Thoracic aorta (tissue), 2 donors: ENCODE measurements around the gene PPP5C. TPM values are rescaled to one million over a fixed set of nuclear protein-coding genes. Genes with fewer than 3 reads are reported as not detected.
"Not testable (repeated sequence)": the region's sequence is repeated elsewhere in the genome, so short reads cannot be mapped to it uniquely, and the experiment has no call there.

Source experiments
- ATAC-seq: fragments of 150-250 bp; one replicate; pipeline ENCODE4 v1.8.0; 2017; ENCODE audit warnings: low read depth; ENCODE audit not compliant: insufficient number of reproducible peaks, low FRiP score
- DNase-seq: peaks from one replicate; pipeline ENCODE4 v3.0.0-alpha.2; 2020; ENCODE audit warnings: low spot score
- H3K27ac ChIP-seq, 2 donors: fragments of 200-600 bp; sonication (generic); 1 replicate in 1 of 2; 2 replicates in 1 of 2; pipeline ENCODE4 v1.5.1; 2016; ENCODE audit warnings: mild to moderate bottlenecking in 2 of 2, moderate library complexity in 2 of 2
- H3K27me3 ChIP-seq: fragments of 200-600 bp; sonication (generic); replicated peaks from 2 replicates; pipeline ENCODE4 v1.6.0; 2016; ENCODE audit warnings: mild to moderate bottlenecking; ENCODE audit not compliant: insufficient read depth
- H3K36me3 ChIP-seq: fragments of 200-600 bp; sonication (generic); one replicate; pipeline ENCODE4 v1.5.1; 2016
- H3K4me1 ChIP-seq, 2 donors: fragments of 200-600 bp; sonication (generic); 1 replicate in 1 of 2; 2 replicates in 1 of 2; pipeline versions ENCODE4 v1.5.1 to v1.6.0; 2016; ENCODE audit warnings: low read depth in 2 of 2, mild to moderate bottlenecking in 1 of 2; ENCODE audit not compliant: control insufficient read depth in 1 of 2
- H3K4me3 ChIP-seq: fragments of 200-600 bp; sonication (generic); 2 replicates; pipeline ENCODE4 v1.5.1; 2016; ENCODE audit warnings: mild to moderate bottlenecking
- H3K9me3 ChIP-seq: fragments of 200-600 bp; sonication (generic); 2 replicates; pipeline ENCODE4 v1.5.1; 2016
- CTCF ChIP-seq: fragments of 200-600 bp; sonication (generic); IDR thresholded peaks from one replicate; pipeline ENCODE4 v1.5.1; 2019; ENCODE audit warnings: antibody characterized with exemption
- total RNA-seq, 2 donors: library from RNA; depleted of rRNA; stranded (reverse); fragments of >200 nt; gene quantifications; one replicate each; pipeline versions ENCODE4 v1.1.0 to v1.2.3, GENCODE V29; 2016

The PPP5C gene
- total RNA-seq, 2 donors from 2014 or later, result 60.6 to 107 TPM

GRCh38 chr19:46321653-46322052, 25.2 kb upstream of the PPP5C start:
- no peak for ATAC-seq
- Histone ChIP-seq H3K36me3 (peaks cover 56% of the 10 kb centered on the region), H3K9me3 (peaks cover 3% of the 10 kb centered on the region), H3K27ac (no peak overlapping the region), H3K27me3 (no peaks in the 10 kb centered on the region), H3K4me1 (peaks cover 0 to 34% of the 10 kb centered on the region in 2 donors), H3K4me3 (no peak overlapping the region)
- DNase-seq, result no peak
- TF ChIP-seq CTCF, result no peak

GRCh38 chr19:46323227-46323626, 23.7 kb upstream of the PPP5C start:
- peaks cover 63% of the 10 kb centered on the region for H3K36me3 ChIP-seq

GRCh38 chr19:46324277-46324676, 22.6 kb upstream of the PPP5C start:
- H3K4me3 ChIP-seq, result no peak overlapping the region
- ATAC-seq, result no peak
- peaks cover 7% of the 10 kb centered on the region for H3K9me3 ChIP-seq
- H3K27ac ChIP-seq, result no peak overlapping the region
- no peaks in the 10 kb centered on the region for H3K27me3 ChIP-seq
- peaks cover 70% of the 10 kb centered on the region for H3K36me3 ChIP-seq
- peaks cover 0 to 18% of the 10 kb centered on the region in 2 donors for H3K4me1 ChIP-seq
- DNase-seq, result no peak
- no peak for TF ChIP-seq CTCF

More at GRCh38 chr19:46323227-46323626, 23.7 kb upstream of the PPP5C start:
- H3K27me3 ChIP-seq, H3K27ac ChIP-seq, ATAC-seq, H3K9me3 ChIP-seq, DNase-seq, H3K4me3 ChIP-seq: not testable (repeated sequence)
- H3K4me1 ChIP-seq, result peaks cover 0 to 26% of the 10 kb centered on the region in 2 donors

- Histone ChIP-seq H3K9me3 (peaks cover 7% of the 10 kb centered on the region), H3K27ac (no peak overlapping the region), H3K4me1 (no peaks in the 10 kb centered on the region), H3K36me3 (peaks cover 67% of the 10 kb centered on the region), H3K27me3 (no peaks in the 10 kb centered on the region), H3K4me3 (no peak overlapping the region)
- DNase-seq (no peak), ATAC-seq (no peak)
- TF ChIP-seq CTCF, result no peak
These were observed 20.3 kb upstream of the PPP5C start for GRCh38 chr19:46326608-46327007.

- Histone ChIP-seq H3K4me1 (no peaks in the 10 kb centered on the region), H3K36me3 (peaks cover 68% of the 10 kb centered on the region), H3K27ac (no peak overlapping the region), H3K9me3 (peaks cover 7% of the 10 kb centered on the region), H3K4me3 (no peak overlapping the region), H3K27me3 (no peaks in the 10 kb centered on the region)
- DNase-seq (no peak), ATAC-seq (no peak)
- no peak for TF ChIP-seq CTCF
These were observed 18.8 kb upstream of the PPP5C start for GRCh38 chr19:46328079-46328478.

DNA sequence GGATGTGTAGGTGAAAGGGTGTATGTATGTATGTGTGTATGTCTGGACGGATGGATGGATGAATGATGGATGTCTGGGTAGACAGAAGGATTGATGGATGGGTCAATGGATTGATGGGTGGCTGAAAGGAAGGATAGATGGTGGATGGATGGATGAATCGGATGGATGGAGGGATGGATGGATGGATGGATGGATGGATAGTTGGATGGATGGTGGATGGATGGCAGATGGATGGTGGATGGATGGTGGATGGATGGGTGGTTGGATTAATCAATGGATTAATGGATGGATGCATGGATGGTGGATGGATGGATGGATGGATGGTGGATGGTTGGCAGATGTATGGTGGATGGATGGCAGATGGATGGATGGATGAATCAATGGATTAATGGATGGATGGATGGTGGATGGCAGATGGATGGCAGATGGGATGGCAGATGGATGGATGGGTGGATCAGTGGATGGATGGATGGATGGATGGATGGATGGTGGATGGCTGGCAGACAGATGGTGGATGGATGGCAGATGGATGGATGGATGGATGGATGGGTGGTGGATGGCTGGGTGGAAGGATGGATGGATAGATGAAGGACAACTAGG, 16.5 kb upstream of the PPP5C start:
- no peak overlapping the region for H3K4me3 ChIP-seq
- H3K4me1 ChIP-seq, result no peaks in the 10 kb centered on the region
- H3K27me3 ChIP-seq, result no peaks in the 10 kb centered on the region
- H3K9me3 ChIP-seq, result peaks cover 7% of the 10 kb centered on the region
- ATAC-seq (no peak), DNase-seq (no peak)
- TF ChIP-seq CTCF, result no peak
- H3K36me3 ChIP-seq, result peaks cover 59% of the 10 kb centered on the region
- H3K27ac ChIP-seq, result no peak overlapping the region
